Measurements from ENCODE around the gene MTOR.
A peak's percentile ranks its signal among the peaks of the same experiment; 100 is the strongest.

The MTOR gene

DNA sequence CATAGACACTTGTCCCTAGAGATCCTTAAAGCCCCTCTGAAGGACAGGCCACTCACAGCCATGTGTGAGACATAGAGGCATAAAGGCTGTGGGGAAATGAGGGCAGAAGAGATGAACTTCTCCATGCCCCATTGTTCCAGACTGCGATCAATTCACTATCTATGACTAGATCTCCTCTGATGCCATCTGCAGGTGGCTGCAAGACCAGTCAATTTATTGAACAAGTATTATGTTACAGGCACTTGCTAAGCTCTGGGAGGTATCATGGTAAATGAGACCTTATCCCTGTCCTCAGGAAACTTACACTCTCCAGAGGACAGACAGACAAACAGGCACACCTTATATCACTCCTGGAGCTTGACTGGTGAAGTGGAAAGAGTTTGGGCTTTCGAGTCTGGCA, 33.6 kb upstream of the MTOR start:
- Histone ChIP-seq H4K20me1 (peaks cover 17% of the 10 kb centered on the region; the same call in 1 of the 2 replicates), H3K27me3 (no peaks in the 10 kb centered on the region), H3K4me2 (no peak overlapping the region), H3K27ac (no peak overlapping the region), H3K4me3 (no peak overlapping the region), H3K9me3 (no peaks in the 10 kb centered on the region), H3K9ac (no peak overlapping the region), H3K4me1 (no peaks in the 10 kb centered on the region), H3K36me3 (peaks cover 56% of the 10 kb centered on the region)
- TF ChIP-seq Cebpa-rat (IDR thresholded peaks at IDR 0.05), result no peak

- Histone ChIP-seq H3K9ac (no peak overlapping the region), H3K4me1 (no peaks in the 10 kb centered on the region), H3K27ac (no peak overlapping the region), H4K20me1 (peaks cover 25% of the 10 kb centered on the region; the same call in 1 of the 2 replicates), H3K36me3 (peaks cover 65% of the 10 kb centered on the region), H3K4me2 (no peak overlapping the region), H3K4me3 (no peak overlapping the region), H3K9me3 (no peaks in the 10 kb centered on the region), H3K27me3 (no peaks in the 10 kb centered on the region)
- TF ChIP-seq Cebpa-rat (IDR thresholded peaks at IDR 0.05), result no peak
Measured at GRCh38 chr1:11294951-11295350, 32.6 kb upstream of the MTOR start.

GRCh38 chr1:11293856-11294255, 31.5 kb upstream of the MTOR start:
- H4K20me1 ChIP-seq, result peaks cover 30% of the 10 kb centered on the region; the same call in 1 of the 2 replicates
- H3K4me2 ChIP-seq, result no peak overlapping the region
- peaks cover 6% of the 10 kb centered on the region for H3K4me1 ChIP-seq
- no peak overlapping the region for H3K9ac ChIP-seq
- H3K27me3 ChIP-seq, result no peaks in the 10 kb centered on the region
- H3K36me3 ChIP-seq, result peaks cover 75% of the 10 kb centered on the region
- no peak overlapping the region for H3K4me3 ChIP-seq
- no peak overlapping the region for H3K27ac ChIP-seq
- no peak for TF ChIP-seq Cebpa-rat (IDR thresholded peaks at IDR 0.05)
- no peaks in the 10 kb centered on the region for H3K9me3 ChIP-seq

DNA sequence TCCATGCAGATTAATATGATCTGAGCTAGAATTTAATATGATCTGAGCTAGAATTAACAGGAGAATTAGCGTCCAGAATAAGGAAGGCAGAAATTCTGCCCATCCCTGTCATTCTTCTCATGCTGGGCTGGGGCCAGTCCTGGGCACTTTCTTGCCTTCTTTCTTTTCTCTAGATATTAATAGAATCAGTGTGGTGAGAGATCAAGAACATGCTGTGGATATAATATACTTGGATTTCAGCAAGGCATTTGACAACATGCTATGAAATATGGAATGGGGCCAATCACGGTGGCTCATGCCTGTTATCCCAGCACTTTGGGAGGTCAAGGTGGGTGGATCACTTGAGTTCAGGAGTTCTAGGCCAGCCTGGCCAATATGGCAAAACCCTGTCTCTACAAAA, 28.7 kb upstream of the MTOR start:
- H3K4me3 ChIP-seq, result no peak overlapping the region
- no peak overlapping the region for H3K4me2 ChIP-seq
- no peaks in the 10 kb centered on the region for H3K9me3 ChIP-seq
- no peak overlapping the region for H3K27ac ChIP-seq
- no peaks in the 10 kb centered on the region for H3K27me3 ChIP-seq
- no peak overlapping the region for H3K9ac ChIP-seq
- no peak for TF ChIP-seq Cebpa-rat (IDR thresholded peaks at IDR 0.05)
- H3K36me3 ChIP-seq, result peaks cover 91% of the 10 kb centered on the region
- peaks cover 54% of the 10 kb centered on the region for H4K20me1 ChIP-seq
- H3K4me1 ChIP-seq, result peaks cover 31% of the 10 kb centered on the region

DNA sequence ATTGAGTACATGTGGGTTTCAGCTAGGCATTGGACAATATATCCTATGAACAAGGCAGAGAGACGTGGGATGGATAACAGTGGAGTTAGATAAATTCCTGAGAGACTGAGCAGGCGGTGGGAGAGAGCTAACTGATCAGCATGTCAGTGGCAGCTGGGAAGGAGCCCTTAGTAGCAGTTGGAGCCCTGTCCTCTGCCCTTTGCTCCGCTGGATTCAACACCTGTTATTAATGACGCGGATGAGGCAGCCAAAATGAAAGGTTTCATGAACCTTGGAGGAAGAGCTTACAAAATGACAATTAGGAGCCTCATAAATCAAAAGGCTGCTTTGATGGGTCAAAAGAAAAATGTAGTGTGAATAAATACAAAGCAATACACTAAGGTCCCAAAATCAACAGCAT, 26.7 kb upstream of the MTOR start:
- no peaks in the 10 kb centered on the region for H3K27me3 ChIP-seq
- H3K27ac ChIP-seq, result peak overlapping the region; percentile 54; the same call in 1 of the 2 replicates
- peaks cover 48% of the 10 kb centered on the region for H3K4me1 ChIP-seq
- peak overlapping the region; percentile 55; the same call in 1 of the 2 replicates for H3K9ac ChIP-seq
- no peaks in the 10 kb centered on the region for H3K9me3 ChIP-seq
- no peak overlapping the region for H3K4me3 ChIP-seq
- peaks cover 74% of the 10 kb centered on the region for H4K20me1 ChIP-seq
- H3K4me2 ChIP-seq, result peak overlapping the region; percentile 37
- no peak for TF ChIP-seq Cebpa-rat (IDR thresholded peaks at IDR 0.05)
- H3K36me3 ChIP-seq, result peaks cover 84% of the 10 kb centered on the region

DNA sequence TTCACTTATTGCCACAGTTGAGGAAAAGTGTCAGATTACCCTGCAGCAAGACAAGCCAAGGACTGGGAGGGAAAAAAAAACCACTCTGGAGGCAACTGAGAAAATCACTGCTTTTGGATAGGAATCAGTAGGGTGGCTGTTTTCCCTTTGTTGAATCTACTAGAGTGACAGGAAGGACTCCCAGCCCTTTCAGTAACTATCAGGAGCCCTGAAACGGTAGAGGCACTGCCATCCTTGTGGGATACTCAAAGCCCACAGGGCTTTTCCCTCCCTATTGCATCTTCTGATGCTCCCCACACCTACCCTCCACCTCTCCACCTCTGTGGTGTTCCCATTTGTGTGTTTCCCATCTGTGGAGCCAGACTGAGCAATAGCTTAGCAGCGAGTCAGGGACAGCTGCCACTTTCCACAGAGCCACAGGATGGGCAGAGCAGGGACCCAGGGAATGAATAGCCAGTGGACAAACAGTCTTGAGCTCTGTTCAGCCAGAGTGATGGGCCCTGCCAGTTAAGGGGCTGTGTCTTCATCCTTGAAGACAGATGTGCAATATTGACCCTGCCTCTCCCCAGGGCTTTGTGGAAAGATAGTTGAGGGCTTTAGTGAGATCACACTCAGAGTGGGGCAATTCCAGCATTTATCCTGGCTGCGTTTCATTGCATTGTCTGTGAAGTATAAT, 24.5 kb upstream of the MTOR start:
- Histone ChIP-seq H3K9ac (0 out of 2 replicates have a peak overlapping the region, but pooled peaks have one; percentile 21), H3K27ac (0 out of 2 replicates have a peak overlapping the region, but pooled peaks have one; percentile 0), H3K9me3 (no peaks in the 10 kb centered on the region), H3K27me3 (no peaks in the 10 kb centered on the region), H3K4me1 (peaks cover 63% of the 10 kb centered on the region), H4K20me1 (peaks cover 72% of the 10 kb centered on the region), H3K36me3 (peaks cover 85% of the 10 kb centered on the region), H3K4me2 (peak overlapping the region; percentile 47), H3K4me3 (no peak overlapping the region)
- TF ChIP-seq Cebpa-rat (IDR thresholded peaks at IDR 0.05), result no peak

GRCh38 chr1:11285883-11286734, 23.8 kb upstream of the MTOR start:
- H3K36me3 ChIP-seq, result peaks cover 77% of the 10 kb centered on the region
- H3K27ac ChIP-seq, result no peak overlapping the region
- H4K20me1 ChIP-seq, result peaks cover 69% of the 10 kb centered on the region
- no peak overlapping the region for H3K4me3 ChIP-seq
- H3K4me2 ChIP-seq, result peak overlapping the region; percentile 47
- H3K4me1 ChIP-seq, result peaks cover 71% of the 10 kb centered on the region
- TF ChIP-seq Cebpa-rat (IDR thresholded peaks at IDR 0.05), result no peak
- H3K9me3 ChIP-seq, result no peaks in the 10 kb centered on the region
- H3K9ac ChIP-seq, result 0 out of 2 replicates have a peak overlapping the region, but pooled peaks have one; percentile 17
- no peaks in the 10 kb centered on the region for H3K27me3 ChIP-seq

DNA sequence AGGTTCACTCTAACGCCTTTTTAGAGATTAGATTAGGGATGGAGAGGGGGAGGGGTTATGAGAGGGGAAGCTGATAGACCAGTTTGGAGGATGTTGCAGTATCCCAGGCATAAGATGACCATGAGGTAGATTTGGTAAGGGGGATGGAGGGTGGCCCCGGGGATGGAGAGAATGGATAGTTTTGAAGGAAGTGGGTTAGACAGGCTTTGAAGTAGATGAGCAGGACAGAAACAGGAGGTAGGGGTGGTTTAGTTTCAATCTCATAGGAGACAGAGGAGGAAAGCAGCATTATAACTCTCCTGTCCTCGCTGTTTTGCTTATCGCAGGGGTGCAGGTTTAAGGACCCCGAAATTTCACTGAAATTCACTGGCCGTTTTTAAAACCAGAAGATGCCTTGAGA, 22.4 kb upstream of the MTOR start:
- H3K4me1 ChIP-seq, result peaks cover 84% of the 10 kb centered on the region
- H3K9ac ChIP-seq, result no peak overlapping the region
- 0 out of 2 replicates have a peak overlapping the region, but pooled peaks have one; percentile 25 for H3K27ac ChIP-seq
- H3K4me3 ChIP-seq, result no peak overlapping the region
- no peaks in the 10 kb centered on the region for H3K9me3 ChIP-seq
- peak overlapping the region; percentile 39 for H3K4me2 ChIP-seq
- no peak for TF ChIP-seq Cebpa-rat (IDR thresholded peaks at IDR 0.05)
- peaks cover 59% of the 10 kb centered on the region for H4K20me1 ChIP-seq
- no peaks in the 10 kb centered on the region for H3K27me3 ChIP-seq
- peaks cover 71% of the 10 kb centered on the region for H3K36me3 ChIP-seq

GRCh38 chr1:11283151-11283550, 20.8 kb upstream of the MTOR start:
- peaks cover 47% of the 10 kb centered on the region for H4K20me1 ChIP-seq
- H3K4me2 ChIP-seq, result no peak overlapping the region
- peaks cover 73% of the 10 kb centered on the region for H3K36me3 ChIP-seq
- H3K4me3 ChIP-seq, result no peak overlapping the region
- H3K27ac ChIP-seq, result no peak overlapping the region
- H3K4me1 ChIP-seq, result peaks cover 78% of the 10 kb centered on the region
- TF ChIP-seq Cebpa-rat (IDR thresholded peaks at IDR 0.05), result no peak
- H3K9me3 ChIP-seq, result no peaks in the 10 kb centered on the region
- no peaks in the 10 kb centered on the region for H3K27me3 ChIP-seq
- no peak overlapping the region for H3K9ac ChIP-seq

All from BLaER1 (cell line).